SJSA1 (cell line): ENCODE results near the gene SLC6A9. TPM values are rescaled to one million over a fixed set of nuclear protein-coding genes. Genes with fewer than 3 reads are reported as not detected.
A peak's percentile ranks its signal among the peaks of the same experiment; 100 is the strongest.

Experiments used
- DNase-seq, 2 experiments: peaks; one replicate each; pipeline ENCODE4 v3.0.0-alpha.2; 2015 to 2020; ENCODE audit warnings: low spot score in 2 of 2, low read depth in 1 of 2
- H3K27ac ChIP-seq: fragments of 250-450 bp; sonication (Bioruptor Pico); 2 replicates; pipeline ENCODE4 v1.5.1; 2020; ENCODE audit warnings: mild to moderate bottlenecking, moderate library complexity
- H3K27me3 ChIP-seq: fragments of 250-450 bp; sonication (Bioruptor Pico); replicated peaks from 2 replicates; pipeline ENCODE4 v1.5.1; 2020; ENCODE audit warnings: mild to moderate bottlenecking, moderate library complexity
- H3K36me3 ChIP-seq: fragments of 250-450 bp; sonication (Bioruptor Pico); 2 replicates; pipeline ENCODE4 v1.5.1; 2020; ENCODE audit warnings: mild to moderate bottlenecking
- H3K4me1 ChIP-seq: fragments of 250-450 bp; sonication (Bioruptor Pico); replicated peaks from 2 replicates; pipeline ENCODE4 v1.6.1; 2021; ENCODE audit warnings: mild to moderate bottlenecking
- H3K4me3 ChIP-seq: fragments of 250-450 bp; sonication (Bioruptor Pico); 2 replicates; pipeline ENCODE4 v1.5.1; 2020; ENCODE audit warnings: mild to moderate bottlenecking
- H3K9me3 ChIP-seq: fragments of 250-450 bp; sonication (Bioruptor Pico); replicated peaks from 2 replicates; pipeline ENCODE4 v1.5.1; 2020; ENCODE audit warnings: mild to moderate bottlenecking
- total RNA-seq: library from RNA; depleted of rRNA; stranded (reverse); fragments of >200 nt; shearing (Covaris generic); gene quantifications from 2 replicates; pipeline ENCODE4 v1.2.3, GENCODE V29; 2014

The SLC6A9 gene
- total RNA-seq, 1 experiment from 2014 or later = 0.66 TPM

- Histone ChIP-seq H3K4me1 (peaks cover 9% of the 10 kb centered on the region), H3K4me3 (no peak overlapping the region), H3K27ac (no peak overlapping the region), H3K36me3 (no peaks in the 10 kb centered on the region), H3K27me3 (no peaks in the 10 kb centered on the region), H3K9me3 (no peaks in the 10 kb centered on the region)
- no peak for DNase-seq
Measured at GRCh38 chr1:44040846-44041245, 9.6 kb upstream of the SLC6A9 start.

- Histone ChIP-seq H3K9me3 (no peaks in the 10 kb centered on the region), H3K4me1 (peaks cover 9% of the 10 kb centered on the region), H3K36me3 (no peaks in the 10 kb centered on the region), H3K27me3 (no peaks in the 10 kb centered on the region), H3K4me3 (no peak overlapping the region), H3K27ac (no peak overlapping the region)
- DNase-seq = no peak
Measured at GRCh38 chr1:44040418-44040817, 9.2 kb upstream of the SLC6A9 start.

DNA sequence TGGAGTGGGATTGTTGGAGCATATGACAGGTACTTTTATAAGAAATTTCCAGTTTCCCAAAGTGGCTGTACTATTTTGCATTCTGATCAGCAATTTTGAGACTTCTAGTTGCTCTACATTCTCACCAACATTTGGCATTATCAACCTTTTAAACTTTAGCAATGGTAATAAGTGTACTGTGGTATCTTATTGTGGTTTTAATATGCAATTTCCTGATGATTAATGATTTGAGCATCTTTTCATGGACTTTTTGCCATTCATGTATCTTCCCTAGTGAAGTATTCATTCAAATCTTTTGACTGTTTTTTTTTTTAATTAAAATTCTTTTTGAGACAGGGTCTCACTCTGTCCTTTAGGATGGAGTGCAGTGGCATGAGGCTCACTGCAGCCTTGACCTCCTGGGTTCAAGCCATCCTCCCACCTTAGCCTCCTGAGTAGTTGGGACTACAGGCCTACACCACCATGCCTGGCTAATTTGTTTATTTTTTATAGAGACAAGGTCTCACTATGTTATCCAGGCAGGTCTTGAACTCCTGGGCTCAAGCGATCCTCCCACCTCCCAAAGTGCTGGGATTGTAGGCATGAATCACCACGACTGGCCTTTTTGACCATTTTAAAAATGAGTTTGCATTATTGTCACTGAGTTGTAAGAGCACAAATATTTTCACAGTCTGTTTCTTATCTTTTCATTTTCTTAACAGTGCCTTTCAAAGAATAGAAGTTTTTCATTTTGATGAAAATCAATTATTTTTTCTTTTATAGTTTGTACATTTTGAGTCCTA lies 7.8 kb upstream of the SLC6A9 start:
- no peaks in the 10 kb centered on the region for H3K27me3 ChIP-seq
- no peaks in the 10 kb centered on the region for H3K36me3 ChIP-seq
- no peak overlapping the region for H3K4me3 ChIP-seq
- H3K4me1 ChIP-seq = peaks cover 4% of the 10 kb centered on the region
- no peaks in the 10 kb centered on the region for H3K9me3 ChIP-seq
- H3K27ac ChIP-seq = no peak overlapping the region
- no peak for DNase-seq

DNA sequence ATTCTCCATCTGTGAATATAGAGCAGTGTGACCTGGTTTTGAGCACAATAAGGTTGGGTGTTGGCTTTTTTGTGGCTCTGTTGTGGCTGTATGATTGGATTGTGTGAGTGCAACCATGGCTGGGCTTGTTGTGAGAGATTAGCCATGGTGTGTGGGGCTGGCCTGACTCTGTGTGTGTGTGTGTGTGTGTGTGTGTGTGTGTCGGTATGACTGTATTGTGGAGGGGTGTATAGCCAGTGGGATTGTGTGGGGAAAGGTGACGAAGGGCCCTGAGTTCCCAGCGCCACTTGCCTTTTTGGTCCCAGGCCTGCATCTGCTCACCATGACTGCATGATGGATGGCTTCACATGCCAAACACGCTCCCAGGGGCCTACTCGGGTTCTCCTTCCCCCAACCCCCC lies 5.9 kb upstream of the SLC6A9 start:
- no peak for DNase-seq
- H3K36me3 ChIP-seq = no peaks in the 10 kb centered on the region
- H3K27me3 ChIP-seq = no peaks in the 10 kb centered on the region
- no peaks in the 10 kb centered on the region for H3K9me3 ChIP-seq
- H3K27ac ChIP-seq = no peak overlapping the region
- H3K4me1 ChIP-seq = no peaks in the 10 kb centered on the region; the same call in 1 of the 2 replicates
- no peak overlapping the region for H3K4me3 ChIP-seq

- no peak overlapping the region for H3K27ac ChIP-seq
Measured at GRCh38 chr1:44036409-44037139, 5.3 kb upstream of the SLC6A9 start.

DNA sequence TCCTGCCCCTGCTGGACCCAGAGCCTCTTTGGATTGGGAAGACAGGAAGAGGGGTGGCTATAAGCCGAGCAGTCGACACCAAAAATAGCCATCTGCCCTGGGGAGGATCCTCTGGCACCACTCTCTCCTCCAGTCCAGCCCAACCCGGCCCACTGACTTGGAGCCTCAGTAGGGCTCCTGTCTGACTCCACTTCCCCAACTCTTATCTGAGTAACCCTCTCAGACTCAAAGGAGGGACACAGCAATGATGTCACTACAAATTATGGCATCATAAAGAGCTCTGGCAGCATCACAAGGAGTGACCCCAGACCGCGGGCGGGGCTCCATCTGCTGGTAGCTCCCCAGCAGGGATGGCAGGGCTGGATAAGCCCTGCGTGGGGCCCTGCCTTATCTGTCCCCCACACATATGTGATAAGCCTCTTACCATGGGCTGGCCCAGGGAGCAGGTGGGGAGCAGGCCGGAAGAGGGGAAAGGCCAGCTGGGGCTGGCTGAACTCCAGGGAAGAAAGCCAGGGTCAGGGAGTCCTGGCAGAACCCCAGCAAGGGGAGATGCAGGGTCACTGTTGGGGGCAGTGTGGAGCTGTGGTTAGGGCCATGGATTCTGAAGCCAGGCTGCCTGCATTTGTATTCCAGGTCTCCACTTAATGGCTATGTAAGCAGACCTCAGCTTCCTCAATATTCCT lies 4.6 kb upstream of the SLC6A9 start:
- Histone ChIP-seq H3K27me3 (no peaks in the 10 kb centered on the region), H3K36me3 (no peaks in the 10 kb centered on the region), H3K4me3 (no peak overlapping the region), H3K4me1 (peaks cover 5% of the 10 kb centered on the region; the same call in 1 of the 2 replicates), H3K27ac (no peak overlapping the region), H3K9me3 (no peaks in the 10 kb centered on the region)
- DNase-seq = no peak

More at GRCh38 chr1:44036409-44037139, 5.3 kb upstream of the SLC6A9 start:
- no peaks in the 10 kb centered on the region; the same call in 1 of the 2 replicates for H3K4me1 ChIP-seq
- H3K27me3 ChIP-seq = no peaks in the 10 kb centered on the region
- no peaks in the 10 kb centered on the region for H3K36me3 ChIP-seq
- DNase-seq = peak; percentile 56 to 73
- H3K9me3 ChIP-seq = no peaks in the 10 kb centered on the region
- no peak overlapping the region for H3K4me3 ChIP-seq

DNA sequence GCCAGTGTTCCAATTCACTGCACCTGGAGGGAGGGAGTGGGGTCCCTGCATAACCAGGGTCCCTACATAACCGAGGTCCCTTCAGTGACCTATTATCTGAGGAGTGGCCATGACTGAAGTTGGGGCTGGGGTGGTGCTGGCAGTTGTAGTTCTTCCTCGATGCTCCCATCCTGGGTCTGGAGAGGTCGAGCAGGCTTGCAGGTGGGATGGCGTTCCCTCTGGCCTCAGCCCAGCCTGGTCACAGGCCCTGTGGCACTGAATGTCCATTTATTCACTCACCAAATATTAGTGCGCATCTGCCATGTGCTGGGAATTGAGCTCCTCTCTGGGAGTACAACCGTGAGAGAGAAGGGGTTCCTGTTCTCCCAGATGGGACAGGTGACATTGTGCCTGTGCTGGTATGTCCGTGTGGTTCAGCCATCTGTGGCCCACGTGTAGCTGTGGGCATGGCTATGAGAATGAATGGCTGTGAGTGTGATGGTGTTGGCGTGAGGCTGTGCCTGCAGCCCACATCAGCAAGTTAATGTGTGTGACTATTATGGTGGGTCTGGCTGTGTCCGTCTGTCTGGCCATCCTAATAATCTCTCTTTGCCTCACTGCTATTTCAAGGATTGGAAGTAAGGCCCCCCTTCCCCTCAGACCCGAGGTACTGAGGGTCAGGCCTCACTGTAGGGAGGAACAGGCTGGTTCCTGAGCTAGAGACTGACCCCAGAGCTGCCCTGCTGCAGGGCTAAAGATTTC lies 3.9 kb upstream of the SLC6A9 start:
- Histone ChIP-seq H3K4me1 (peaks cover 8% of the 10 kb centered on the region; the same call in 1 of the 2 replicates), H3K4me3 (no peak overlapping the region), H3K36me3 (no peaks in the 10 kb centered on the region), H3K27me3 (no peaks in the 10 kb centered on the region), H3K27ac (no peak overlapping the region), H3K9me3 (no peaks in the 10 kb centered on the region)
- no peak for DNase-seq

DNA sequence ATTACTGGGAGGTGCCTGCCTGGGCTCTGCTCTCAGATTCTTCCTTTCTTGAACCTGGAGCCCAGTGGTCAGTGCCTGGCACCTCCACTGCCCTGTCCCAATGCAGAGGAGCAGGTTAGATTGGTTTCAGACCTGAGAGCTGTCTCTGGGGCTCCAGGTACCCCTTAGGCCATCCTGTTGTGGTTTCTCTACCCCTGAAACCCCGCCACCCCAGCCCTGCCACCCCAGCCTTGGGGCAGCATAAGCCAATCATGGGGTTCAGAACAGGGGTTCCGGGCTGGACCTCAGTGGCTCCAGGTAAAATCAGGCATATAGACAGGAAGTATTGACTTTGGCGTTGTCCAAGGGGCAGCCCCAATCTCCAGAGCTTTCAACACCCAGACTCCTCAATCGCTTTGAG lies 3.2 kb upstream of the SLC6A9 start:
- no peak for DNase-seq

DNA sequence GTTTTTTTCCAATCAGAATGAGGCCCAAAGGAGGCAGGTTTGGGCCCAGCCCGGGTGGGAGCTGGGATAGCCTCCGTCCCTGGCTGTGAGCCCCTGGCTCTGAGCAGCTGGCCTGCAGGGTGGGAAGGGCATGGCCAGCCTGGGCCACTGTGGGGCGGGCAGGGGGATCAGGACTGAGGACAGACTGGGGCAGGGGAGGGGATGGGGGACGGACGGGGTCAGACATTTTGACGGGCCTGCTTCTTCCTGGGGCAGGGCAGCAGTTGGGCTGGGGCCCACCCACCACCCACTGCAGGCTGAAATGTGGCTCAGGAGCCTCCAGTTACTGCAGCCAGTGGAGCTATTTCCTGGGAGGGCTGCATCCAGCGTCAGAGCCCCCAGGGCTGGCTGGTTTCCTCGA lies 2.5 kb upstream of the SLC6A9 start:
- Histone ChIP-seq H3K4me3 (no peak overlapping the region), H3K27me3 (no peaks in the 10 kb centered on the region), H3K9me3 (no peaks in the 10 kb centered on the region), H3K36me3 (no peaks in the 10 kb centered on the region), H3K4me1 (peaks cover 16% of the 10 kb centered on the region; the same call in 1 of the 2 replicates), H3K27ac (no peak overlapping the region)
- DNase-seq = no peak

More for the DNA sequence above, 3.2 kb upstream of the SLC6A9 start:
- Histone ChIP-seq H3K9me3 (no peaks in the 10 kb centered on the region), H3K27me3 (no peaks in the 10 kb centered on the region), H3K36me3 (no peaks in the 10 kb centered on the region), H3K4me1 (peaks cover 11% of the 10 kb centered on the region; the same call in 1 of the 2 replicates), H3K27ac (no peak overlapping the region), H3K4me3 (no peak overlapping the region)

- no peak for DNase-seq
- Histone ChIP-seq H3K9me3 (no peaks in the 10 kb centered on the region), H3K4me3 (no peak overlapping the region), H3K27me3 (no peaks in the 10 kb centered on the region), H3K4me1 (peaks cover 16% of the 10 kb centered on the region; the same call in 1 of the 2 replicates), H3K27ac (no peak overlapping the region), H3K36me3 (no peaks in the 10 kb centered on the region)
Measured at GRCh38 chr1:44033041-44033575, 1.8 kb upstream of the SLC6A9 start.

GRCh38 chr1:44032170-44032790 lies 1.0 kb upstream of the SLC6A9 start:
- no peaks in the 10 kb centered on the region for H3K9me3 ChIP-seq
- H3K4me1 ChIP-seq = peaks cover 16% of the 10 kb centered on the region; the same call in 1 of the 2 replicates
- no peaks in the 10 kb centered on the region for H3K27me3 ChIP-seq
- DNase-seq = no peak
- H3K4me3 ChIP-seq = no peak overlapping the region
- H3K27ac ChIP-seq = no peak overlapping the region
- no peaks in the 10 kb centered on the region for H3K36me3 ChIP-seq

- Histone ChIP-seq H3K36me3 (no peaks in the 10 kb centered on the region), H3K4me1 (peaks cover 16% of the 10 kb centered on the region; the same call in 1 of the 2 replicates), H3K9me3 (no peaks in the 10 kb centered on the region), H3K27me3 (no peaks in the 10 kb centered on the region), H3K27ac (peak overlapping the region; percentile 71; the same call in 1 of the 2 replicates), H3K4me3 (peak overlapping the region; percentile 60)
- peak; percentile 65 to 76 for DNase-seq
Measured at GRCh38 chr1:44030605-44031251, 534 bp downstream of the SLC6A9 start.
